Gastrocnemius medialis (tissue), 4 donors: ENCODE data around the gene NINJ2.

Experiments used
- CTCF ChIP-seq, 5 experiments: fragments of 450-650 bp in 3 of 5; fragments of 200-600 bp in 2 of 5; sonication (generic) in 2 of 5; IDR thresholded peaks in 4 of 5; conservative IDR thresholded peaks in 1 of 5; 1 replicate in 4 of 5; 2 replicates in 1 of 5; pipeline ENCODE4 v1.5.1; 2016 to 2019; ENCODE audit warnings: antibody characterized with exemption in 5 of 5, mild to moderate bottlenecking in 3 of 5, moderate library complexity in 3 of 5
- POLR2A ChIP-seq, 2 donors: fragments of 450-650 bp; IDR thresholded peaks; one replicate each; pipeline ENCODE4 v1.6.1; 2017; ENCODE audit warnings: antibody characterized with exemption in 2 of 2, mild to moderate bottlenecking in 2 of 2, moderate library complexity in 2 of 2

- no peak for TF ChIP-seq POLR2A (IDR thresholded peaks at IDR 0.05)
- peak in 2 of 5 experiments; percentile 13 to 24 for TF ChIP-seq CTCF (IDR thresholded peaks at IDR 0.05 in 4 of 5, conservative IDR thresholded peaks at IDR 0.05 in 1 of 5)
Measured at GRCh38 chr12:650983-651382, 12.3 kb downstream of the NINJ2 start.
